Measurements from ENCODE around the gene PLCXD3.
"Not testable (repeated sequence)": the region's sequence is repeated elsewhere in the genome, so short reads cannot be mapped to it uniquely, and the experiment has no call there.

PLCXD3 gene

DNA sequence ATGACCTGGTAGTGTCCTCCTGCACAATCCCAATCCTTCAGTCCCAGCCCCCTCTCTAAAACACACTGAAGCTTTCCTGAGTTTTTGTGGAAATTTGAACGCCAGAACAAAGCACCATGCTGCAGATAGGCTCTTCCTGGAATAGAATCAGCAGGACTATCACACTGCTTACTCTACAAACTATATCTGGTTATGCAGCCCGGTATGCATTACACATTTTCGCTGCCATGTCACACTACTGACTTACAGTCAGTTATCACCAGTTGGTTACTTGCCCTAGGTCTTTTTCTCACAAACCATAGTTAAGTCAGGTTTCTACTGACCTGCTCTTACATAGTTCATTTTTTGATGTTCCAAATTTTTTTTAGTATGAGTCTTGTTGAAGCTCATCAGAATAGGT lies 24.9 kb downstream of the PLCXD3 start:
- DNase-seq = no peak

DNA sequence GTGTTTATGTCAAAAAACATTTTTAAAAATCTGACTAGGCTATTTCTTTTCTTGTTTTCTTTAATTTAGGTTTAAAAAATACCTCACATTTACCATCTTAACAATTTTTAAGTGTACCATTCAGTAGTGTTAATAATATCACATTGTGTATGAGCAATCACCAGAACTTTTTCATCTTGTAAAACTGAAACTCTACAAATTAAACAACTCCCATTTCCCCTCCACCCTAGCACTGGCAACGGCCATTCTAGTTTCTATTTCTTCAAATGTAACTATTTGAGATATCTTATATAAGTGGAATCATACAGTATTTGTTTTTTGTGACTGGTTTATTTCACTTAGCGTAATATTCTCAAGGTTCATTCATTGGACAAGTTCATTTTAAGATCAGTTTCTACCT lies 27.7 kb downstream of the PLCXD3 start:
- no peak for DNase-seq

DNA sequence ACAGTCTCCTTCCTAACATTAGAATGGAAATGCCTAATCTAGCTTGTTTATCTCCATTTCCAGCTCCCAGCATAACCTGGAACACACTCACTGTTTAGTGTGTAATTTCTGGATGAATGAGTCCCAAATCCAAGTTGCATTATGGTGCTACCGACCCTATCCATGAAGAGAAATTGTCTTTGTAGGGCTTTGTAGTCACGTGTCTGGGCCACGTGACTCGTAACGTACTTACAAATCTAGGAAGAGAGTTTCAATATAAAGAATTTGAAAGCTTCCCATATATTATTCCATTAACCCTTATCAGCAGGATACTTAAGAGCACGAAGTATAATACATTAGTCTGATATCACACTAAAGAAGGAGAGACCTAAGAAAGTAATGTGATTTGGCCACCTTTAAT lies 28.2 kb downstream of the PLCXD3 start:
- no peak for DNase-seq

DNA sequence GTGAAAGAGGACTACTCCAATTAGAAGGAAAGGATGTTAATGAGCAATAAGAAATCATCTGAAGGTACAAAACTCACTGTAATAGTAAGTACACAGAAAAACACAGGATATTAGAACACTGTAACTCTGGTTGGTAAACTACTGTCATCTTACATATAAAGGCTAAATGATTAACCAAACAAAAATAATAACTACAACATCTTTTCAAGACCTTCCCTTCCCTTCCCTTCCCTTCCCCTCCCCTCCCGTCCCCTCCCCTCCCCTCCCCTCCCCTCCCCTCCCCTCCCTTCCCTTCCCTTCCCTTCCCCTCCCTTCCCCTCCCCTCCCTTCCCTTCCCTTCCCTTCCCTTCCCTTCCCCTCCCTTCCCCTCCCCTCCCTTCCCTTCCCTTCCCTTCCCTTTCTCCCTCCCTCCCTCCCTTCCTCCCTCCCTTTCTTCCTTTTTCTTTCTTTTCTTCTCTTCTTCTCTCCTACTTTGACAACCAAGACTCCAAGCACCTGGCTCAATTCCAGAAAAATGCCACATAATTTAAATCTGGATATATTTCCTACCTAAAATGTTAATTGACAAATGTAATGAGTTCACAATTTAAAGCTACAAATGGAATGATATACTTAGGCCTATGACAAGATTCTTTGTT lies 38.7 kb downstream of the PLCXD3 start:
- DNase-seq = not testable (repeated sequence)

DNA sequence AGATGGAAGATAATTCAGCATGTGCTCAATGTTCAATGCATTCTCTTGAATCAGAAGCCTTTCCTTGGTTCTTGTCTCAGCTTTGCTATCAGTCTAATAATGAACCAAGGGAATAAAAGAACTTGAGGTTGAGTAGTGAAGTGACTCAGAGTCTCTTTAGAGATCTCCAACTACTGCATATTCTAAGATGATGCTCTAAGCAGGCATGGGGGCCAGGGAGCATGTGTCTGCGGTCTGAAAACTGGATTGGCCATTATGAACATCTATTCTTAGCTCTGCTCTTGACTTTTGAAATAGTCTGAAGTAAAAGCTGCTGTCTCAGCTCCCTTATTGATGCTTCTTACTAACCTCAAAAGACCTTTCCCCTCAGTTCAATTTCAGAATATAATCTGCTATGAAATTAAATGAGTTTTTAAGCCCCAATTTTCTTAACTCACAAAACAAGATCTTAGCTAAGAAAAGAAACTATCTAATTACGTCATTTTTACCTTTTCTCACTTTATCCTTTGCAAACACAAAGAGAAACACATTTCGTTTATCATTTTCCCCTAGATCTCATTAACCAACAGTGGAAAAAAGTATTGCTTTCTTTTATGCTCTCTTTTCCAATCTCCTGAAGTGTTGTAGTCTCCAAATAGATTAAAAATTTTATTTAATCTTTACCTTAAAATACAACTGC lies 44.8 kb downstream of the PLCXD3 start:
- peak; percentile 39 for DNase-seq

DNA sequence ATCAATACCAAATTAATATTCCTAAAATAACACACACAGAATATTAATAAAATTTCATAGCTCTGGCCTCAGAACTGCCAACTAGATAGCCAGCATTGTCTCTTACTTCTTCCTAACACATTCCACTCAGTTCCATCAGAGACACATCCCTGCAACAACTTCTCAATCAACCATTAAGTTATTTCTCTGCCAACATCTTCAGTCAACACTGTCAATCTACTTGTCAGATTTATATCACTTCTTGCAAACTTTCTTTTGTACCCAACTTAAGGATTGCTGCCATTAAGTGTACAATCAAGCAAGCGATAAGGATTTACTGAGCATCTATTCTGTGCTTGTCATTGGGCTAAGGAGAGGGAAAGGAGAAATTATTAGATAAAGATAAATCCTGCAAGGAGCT lies 50.8 kb downstream of the PLCXD3 start:
- no peak for DNase-seq

DNA sequence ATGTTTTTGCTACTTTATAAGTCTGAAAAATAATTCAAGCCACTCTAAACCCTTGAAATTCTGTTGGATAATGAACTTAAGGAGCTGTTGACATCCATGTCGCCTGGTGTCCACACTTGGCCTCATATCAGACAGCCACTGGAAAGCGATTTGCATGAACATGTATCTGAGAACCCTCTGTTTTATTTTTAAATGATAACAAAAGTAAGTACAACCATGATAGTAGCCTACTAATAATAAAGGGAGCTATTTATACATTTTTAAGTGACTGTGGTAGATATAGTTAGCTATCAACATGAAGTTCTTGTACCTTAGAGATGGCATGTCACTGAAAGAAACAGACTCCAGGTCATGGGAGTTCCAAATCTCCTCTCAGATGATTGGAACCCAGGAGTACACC lies 53.3 kb downstream of the PLCXD3 start:
- no peak for DNase-seq

DNA sequence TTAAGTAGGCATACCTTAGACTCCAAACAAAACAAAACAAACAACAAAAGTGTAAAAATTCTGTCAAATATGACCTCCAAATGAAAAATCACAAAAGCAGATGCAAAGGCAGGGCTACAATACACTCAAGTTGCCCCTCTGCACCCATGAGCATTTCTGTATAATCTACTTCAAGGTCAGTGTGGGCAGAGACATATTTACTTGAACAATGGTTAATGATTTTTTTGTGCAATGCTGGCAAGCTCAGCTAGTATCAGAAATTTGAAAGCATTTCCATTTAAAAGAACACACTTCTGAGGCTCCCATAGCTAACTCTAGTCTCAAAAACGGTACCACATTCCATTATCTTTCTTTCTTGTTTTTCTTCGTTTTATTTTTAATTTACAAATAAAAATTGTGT lies 57.9 kb downstream of the PLCXD3 start:
- DNase-seq = no peak

DNA sequence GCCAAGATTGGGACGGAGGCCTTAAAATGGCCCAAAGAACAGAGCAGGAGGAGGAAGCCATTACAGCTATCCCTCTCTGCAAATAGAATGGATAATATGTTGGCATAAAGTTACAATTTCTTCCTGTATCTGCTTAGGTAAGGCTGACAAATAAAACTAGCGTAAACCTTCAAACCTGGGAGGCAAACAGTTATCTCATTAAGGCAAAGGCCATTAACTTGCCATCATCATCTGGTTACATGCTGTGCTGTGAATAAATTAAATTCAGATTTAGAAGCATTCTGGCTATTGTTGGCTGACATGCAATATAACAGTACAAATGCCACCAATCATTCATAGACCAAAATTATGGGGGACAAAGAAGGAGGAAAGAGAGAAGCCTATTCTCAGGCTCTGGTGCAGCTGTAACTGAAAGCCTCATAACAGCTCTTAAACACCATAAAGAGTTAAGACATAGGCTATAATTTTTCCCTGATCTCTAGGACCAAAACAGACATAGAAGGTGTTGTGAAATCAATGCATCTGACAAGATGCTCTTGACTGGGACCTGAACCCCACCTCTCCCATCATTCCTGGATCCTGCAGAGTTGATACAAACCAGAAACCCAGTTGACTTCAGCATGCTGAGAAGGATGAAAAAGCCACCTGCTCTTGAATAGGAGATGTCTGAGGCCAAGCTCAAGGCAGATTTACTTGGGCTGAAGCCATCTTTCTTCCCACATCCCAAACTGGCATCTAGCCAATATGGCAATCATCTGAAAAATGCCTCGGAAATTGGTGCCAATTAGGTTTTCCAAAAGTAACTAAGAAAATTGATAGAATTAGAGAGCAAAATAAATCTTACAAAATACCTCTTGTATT lies 62.5 kb downstream of the PLCXD3 start:
- DNase-seq = no peak

DNA sequence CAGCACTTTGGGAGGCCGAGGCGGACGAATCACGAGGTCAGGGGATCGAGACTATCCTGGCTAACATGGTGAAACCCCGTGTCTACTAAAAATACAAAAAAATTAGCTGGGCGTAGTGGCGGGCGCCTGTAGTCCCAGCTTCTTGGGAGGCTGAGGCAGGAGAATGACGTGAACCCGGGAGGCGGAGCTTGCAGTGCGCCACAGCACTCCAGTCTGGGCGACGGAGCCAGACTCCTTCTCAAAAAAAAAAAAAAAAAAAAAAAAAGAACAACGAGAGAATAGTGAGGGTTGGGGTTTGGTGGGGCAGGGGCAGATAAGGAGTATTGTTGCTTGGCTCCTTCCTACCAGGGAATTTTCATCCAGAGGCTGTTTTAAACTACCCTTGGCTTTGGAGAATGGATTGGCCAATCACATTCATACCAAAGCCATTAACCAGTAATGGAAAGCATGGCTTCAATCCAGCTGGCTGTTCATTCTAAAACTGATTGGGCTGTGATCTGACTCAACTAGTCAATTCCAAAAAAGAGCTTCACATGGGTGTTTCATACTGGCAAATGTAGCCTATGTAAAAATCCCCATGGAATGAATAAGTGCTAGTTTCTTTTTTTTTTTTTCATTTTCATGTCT lies 64.4 kb downstream of the PLCXD3 start:
- DNase-seq = peak; percentile 74

DNA sequence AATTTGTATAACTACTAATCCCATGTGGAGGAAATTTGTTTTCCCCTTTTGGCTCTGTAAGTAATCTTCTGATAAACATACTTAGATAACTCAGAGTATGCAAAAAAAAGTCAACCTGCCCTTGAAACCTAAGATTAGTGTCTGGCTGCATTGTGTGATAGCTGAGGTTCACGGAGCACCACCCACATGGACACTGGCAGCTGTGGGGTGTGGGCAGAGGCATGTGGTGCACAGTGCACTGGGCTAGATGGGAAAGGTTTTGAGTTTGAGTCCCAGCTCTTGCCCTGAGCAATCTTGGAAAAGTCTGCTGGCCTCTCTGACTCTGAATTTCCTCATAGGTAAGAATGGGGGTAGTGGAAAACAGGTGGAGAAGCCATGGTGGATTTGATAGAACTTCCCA lies 75.1 kb downstream of the PLCXD3 start:
- DNase-seq = no peak

DNA sequence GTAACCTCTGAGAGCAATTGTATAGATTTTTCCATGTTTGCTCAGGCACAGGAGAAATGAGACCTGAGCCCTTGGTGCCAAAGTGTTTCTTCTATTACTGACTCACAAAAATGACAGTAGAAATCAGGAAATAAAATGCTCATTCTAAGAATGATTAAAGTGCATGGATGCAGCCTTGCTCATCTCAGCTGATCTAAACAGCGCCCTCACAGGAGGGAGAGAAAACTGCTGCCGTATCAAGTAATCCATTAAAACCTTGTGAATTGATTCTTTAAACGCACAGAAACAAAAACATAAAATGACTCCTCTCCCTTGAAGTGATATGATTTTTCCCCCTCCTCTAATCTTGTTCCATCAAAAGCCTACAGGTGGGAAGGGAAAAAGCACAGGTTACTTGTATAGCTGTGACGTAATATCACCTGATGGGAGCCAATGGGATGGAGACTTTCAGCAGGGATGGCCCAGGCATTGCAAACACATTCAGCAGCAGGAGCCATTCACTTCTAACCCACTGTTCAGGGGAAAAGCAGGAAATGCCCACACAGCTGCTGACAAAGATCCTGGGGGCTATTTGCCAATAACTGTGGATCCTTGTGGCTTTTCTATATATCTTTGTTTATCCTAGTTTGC lies 76.7 kb downstream of the PLCXD3 start:
- DNase-seq = peak; percentile 10

DNA sequence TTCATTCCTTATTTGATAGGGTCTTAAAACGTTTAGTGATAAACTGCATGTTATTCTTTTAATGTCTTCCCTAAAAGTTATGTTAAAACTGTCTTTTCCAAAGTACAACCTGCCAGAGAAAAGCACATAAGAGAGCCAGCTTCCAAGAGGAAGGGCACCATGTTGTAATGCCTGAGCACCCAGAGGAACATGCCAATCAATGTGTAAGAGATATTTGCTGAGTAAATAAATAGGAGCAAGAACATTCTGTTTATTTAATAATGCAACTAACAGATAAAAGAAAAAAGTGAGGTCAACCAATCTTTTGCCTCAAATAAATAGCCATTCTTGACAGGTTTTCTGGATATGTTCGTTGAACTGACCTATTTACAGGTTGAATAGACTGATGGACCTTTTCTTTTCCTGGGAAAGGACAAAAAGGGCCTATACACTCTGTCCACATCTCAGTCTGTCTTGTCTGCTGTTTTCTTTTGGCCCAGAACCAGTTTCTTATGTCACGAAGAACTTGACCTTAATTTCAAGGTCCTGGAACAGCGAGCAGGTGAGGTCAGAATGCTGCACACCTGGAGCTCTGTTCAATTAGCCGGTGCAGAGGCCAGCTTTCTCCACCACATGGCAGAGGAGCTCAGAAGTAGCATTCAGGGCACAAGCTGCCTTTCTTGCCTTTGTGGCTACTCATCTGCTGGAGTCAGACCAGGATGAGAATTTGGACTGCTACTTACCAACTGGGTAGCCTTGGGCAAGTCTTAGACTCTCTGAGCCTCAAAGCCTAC lies 77.7 kb downstream of the PLCXD3 start:
- no peak for DNase-seq

DNA sequence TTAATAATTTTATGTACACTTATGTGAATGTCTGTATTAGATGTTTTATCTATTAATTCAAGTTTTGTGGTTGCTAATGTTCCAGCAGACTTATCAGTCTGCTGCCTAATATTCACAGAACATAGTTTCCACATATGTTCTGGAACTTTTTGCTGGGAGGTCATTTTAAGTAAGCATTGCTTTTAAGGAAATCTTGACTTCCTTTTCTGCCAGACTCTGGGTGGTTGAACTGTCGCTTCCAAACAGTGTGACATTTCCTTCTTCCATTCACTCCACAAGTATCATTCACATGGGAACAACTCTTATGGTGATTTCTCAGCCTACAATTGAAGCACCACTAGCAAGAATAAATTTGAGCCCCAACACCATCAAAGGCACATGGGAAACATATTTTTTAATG lies 82.9 kb downstream of the PLCXD3 start:
- no peak for DNase-seq

DNA sequence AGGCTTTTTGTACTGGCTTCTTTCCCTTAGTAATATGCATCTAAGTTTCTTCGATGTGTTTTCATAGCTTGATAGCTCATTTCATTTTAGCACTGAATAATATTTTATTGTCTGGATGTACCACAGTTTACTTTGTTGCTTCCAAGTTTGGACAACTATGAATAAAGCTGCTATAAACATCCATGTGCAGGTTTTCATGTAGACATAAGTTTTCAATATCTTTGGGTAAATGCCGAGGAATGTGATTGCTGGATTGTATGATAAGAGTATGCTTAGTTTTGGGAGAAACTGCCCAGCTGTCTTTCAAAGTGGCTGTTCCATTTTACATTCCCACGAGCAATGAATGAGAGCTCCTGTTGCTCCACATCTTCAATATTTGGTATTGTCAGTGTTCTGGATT lies 84.7 kb downstream of the PLCXD3 start:
- no peak for DNase-seq

DNA sequence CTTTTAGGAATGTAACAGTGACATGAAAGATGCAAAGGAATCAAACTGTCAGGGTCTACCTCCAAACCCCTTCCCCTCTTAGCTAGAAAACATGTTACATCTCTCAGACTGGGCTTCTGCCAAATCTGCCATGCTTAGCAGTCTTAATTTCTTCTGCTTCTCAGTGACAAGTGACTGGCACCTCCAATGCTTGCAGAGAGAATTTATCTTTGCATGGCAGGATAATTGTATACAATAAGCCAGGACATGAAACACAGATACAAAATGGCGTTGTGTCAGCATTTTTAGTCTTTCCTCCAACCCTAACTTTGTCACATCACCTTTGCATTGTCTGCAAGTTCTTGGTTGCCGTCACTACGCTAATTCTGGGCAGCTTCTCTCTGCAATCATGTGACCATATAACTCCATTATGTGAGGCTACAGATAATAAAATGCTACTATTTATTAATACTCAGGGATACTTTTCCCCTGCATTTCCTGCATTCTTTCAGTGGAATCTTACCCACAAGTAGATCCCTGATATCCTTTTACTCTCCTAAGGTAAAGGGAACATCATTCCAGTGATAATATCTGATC lies 89.8 kb downstream of the PLCXD3 start:
- DNase-seq = no peak

DNA sequence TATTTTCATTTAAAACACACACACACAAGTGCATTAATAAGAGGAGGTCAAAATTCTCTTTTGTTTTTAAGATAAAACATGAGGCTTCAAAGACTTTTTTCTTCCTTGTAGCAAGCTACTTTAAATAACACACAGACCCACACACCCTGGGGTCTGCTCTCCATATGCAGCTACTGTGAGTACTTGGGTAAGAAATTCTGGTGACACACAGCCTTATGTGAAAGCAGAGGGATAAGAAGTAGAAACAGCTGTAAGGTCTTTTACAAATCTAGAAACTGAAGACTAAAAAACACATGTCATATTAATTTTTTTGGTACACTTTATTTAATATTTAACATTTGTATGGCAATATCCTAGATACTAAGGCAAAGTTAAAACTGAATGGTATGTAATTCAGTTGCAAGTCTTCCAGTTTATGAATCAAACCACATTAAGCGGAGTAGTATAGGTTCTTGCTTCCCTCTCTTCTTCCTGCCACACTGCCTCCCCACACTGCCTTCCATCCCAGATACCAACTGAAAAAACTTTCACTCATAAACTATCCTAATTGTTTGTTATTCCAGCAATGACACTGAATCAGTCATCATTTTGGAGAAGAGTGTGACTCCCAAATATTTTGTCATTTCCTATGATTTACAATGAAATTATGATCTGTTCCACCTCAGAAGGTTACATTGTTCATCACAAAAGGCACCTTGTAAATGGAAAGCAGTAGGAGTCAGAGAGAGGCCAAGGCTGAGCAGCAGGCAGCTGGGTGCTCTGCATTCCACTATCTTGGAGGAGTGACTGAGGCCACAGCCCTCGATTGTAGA lies 92.0 kb downstream of the PLCXD3 start:
- DNase-seq = peak; percentile 83

DNA sequence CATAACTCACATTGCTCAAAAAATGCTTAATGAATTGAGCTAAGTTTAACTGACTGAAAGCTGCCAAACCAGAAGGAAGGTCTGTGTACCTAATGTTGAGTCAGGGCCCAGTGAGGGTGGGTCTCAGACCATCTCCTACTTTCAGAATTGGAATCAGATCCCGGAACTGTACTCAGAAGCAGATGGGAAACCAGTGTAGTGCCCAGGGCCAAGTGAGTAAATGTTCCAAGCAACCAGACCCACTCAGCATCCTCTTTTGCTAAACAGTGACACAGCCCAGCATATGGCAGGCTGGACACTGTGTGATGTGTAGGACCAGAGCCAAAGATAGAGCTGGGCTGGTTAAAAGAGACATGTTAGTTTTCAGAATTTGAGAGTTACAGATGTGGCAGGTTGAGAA lies 94.1 kb downstream of the PLCXD3 start:
- no peak for DNase-seq

DNA sequence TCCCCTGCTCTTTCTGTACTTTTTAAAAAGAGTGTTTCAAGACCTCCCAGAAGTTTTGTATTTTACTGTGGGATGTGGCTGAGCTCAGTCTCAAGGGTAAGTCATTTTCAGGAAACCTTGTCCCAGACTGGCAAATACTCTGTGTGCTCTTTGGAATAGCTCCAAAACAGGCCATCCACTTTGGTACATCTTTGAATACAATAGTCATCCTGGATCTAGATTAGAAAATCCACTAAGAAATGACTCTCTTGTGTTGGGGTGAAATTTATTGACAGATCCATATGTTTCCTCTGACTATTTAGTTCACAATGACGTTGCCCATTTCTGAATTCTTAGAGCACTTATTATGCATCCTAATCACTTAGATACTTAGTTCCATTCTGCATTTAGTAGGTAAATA lies 95.2 kb downstream of the PLCXD3 start:
- DNase-seq = no peak

DNA sequence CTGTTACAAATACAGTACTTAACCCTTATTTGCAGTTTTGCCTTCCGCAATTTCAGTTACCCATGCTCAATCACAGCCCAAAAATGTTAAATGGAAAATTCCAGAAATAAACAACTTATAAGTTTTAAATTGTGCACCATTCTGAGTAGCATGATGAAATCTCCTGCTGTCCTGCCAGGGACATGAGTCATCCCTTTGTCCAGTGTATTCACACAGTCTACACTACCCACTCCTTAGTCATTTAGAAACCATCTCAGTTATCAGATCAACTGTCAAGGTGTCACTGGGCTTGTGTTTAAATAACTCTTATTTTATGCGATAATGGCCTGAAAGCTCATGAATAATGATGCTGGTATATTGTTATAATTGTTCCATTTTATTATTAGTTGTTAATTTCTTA lies 95.8 kb downstream of the PLCXD3 start:
- peak; percentile 94 for DNase-seq

DNA sequence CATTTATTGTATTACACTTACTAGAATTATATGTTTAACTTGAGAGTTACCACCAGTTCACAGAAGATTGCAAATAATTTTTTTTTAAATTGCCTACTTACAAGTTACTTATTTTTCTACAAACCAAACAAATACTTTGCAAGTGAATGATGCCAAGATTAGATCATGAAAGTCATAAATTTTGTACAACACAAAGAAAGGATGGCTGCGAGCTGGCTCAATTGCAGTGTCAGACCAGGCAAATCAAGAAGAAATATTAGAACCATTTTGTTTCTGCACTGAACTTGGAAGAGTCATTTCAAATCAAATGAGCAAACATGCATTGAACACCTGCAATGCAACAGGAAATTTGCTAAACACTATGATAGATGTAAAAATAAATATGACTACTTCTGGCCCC lies 97.3 kb downstream of the PLCXD3 start:
- no peak for DNase-seq

Data from HCEC 1CT (cell line).